IMR-90 (cell line): ENCODE results near the gene DHX34. TPM values are rescaled to one million over a fixed set of nuclear protein-coding genes. Genes with fewer than 3 reads are reported as not detected.

Source experiments
- ATAC-seq: fragments of 200-7000 bp; cut with Tn5 transposase; 2 replicates; pipeline ENCODE4 v1.9.1; 2020; ENCODE audit warnings: low read depth, mild to moderate bottlenecking, moderate library complexity
- BruUV-seq: library from RNA; stranded (reverse); fragments of 400-500 nt; replicated peaks from 2 replicates; lab custom pipeline; 2021; lab: Mats Ljungman, UMichigan
- CTCF ChIA-PET: fragments of 300-600 bp; formaldehyde crosslinking; extraction: SDS; loops from one replicate; lab custom pipeline; 2021; ENCODE audit warnings: antibody characterized with exemption; lab: Yijun Ruan, JAX
- POLR2A ChIA-PET: fragments of 300-600 bp; sonication (Branson Sonifier 250); formaldehyde crosslinking; loops from one replicate; lab custom pipeline; 2022; ENCODE audit warnings: antibody characterized with exemption; ENCODE audit not compliant: unreplicated experiment; lab: Charles Lee
- DNase-seq: peaks from one replicate; pipeline ENCODE4 v3.0.0; 2013
- H2AFZ ChIP-seq: replicated peaks from 2 replicates; pipeline ENCODE3; 2013; ENCODE audit warnings: low read length, mild to moderate bottlenecking; ENCODE audit not compliant: poor library complexity
- H2AK5ac ChIP-seq: 2 replicates; pipeline ENCODE4 v1.6.1; 2013; ENCODE audit warnings: low read depth, low read length, inconsistent platforms
- H2AK9ac ChIP-seq: replicated peaks from 2 replicates; pipeline ENCODE3; 2013; ENCODE audit warnings: mild to moderate bottlenecking, low read depth, low read length, moderate library complexity; ENCODE audit not compliant: poor library complexity
- H2BK120ac ChIP-seq: 2 replicates; pipeline ENCODE4 v1.6.1; 2013; ENCODE audit warnings: low read depth, low read length, inconsistent platforms
- H2BK15ac ChIP-seq: 3 replicates; pipeline ENCODE4 v1.6.1; 2013; ENCODE audit warnings: low read depth, low read length, inconsistent platforms
- H2BK20ac ChIP-seq: 2 replicates; pipeline ENCODE4 v1.6.1; 2013; ENCODE audit warnings: low read depth, mild to moderate bottlenecking, inconsistent platforms, low read length, moderate library complexity
- H2BK5ac ChIP-seq: 2 replicates; pipeline ENCODE4 v1.6.1; 2013; ENCODE audit warnings: mild to moderate bottlenecking, low read depth, low read length, inconsistent platforms; ENCODE audit not compliant: poor library complexity, severe bottlenecking
- H3K14ac ChIP-seq: replicated peaks from 2 replicates; pipeline ENCODE4 v1.6.1; 2013; ENCODE audit warnings: low read depth, low read length, inconsistent platforms
- H3K18ac ChIP-seq: 2 replicates; pipeline ENCODE4 v1.6.1; 2013; ENCODE audit warnings: low read depth, low read length, control low read depth
- H3K23ac ChIP-seq: 2 replicates; pipeline ENCODE4 v1.6.1; 2013; ENCODE audit warnings: low read depth, low read length, inconsistent platforms
- H3K27ac ChIP-seq: 2 replicates; pipeline ENCODE4 v1.5.1; 2013; ENCODE audit warnings: mild to moderate bottlenecking, control low read depth, low read length; ENCODE audit not compliant: insufficient read depth
- H3K27me3 ChIP-seq: 2 replicates; pipeline ENCODE4 v1.6.1; 2013; ENCODE audit warnings: low read length; ENCODE audit not compliant: control insufficient read depth, insufficient read depth
- H3K36me3 ChIP-seq: 2 replicates; pipeline ENCODE4 v1.6.1; 2013; ENCODE audit warnings: low read length, mixed read lengths; ENCODE audit not compliant: control insufficient read depth, insufficient read depth
- H3K4ac ChIP-seq: 2 replicates; pipeline ENCODE4 v1.6.1; 2013; ENCODE audit warnings: low read depth, low read length, inconsistent platforms
- H3K4me1 ChIP-seq: 2 replicates; pipeline ENCODE4 v1.6.1; 2013; ENCODE audit warnings: low read length, mixed read lengths; ENCODE audit not compliant: control insufficient read depth, insufficient read depth
- H3K4me2 ChIP-seq: 2 replicates; pipeline ENCODE4 v1.6.1; 2013; ENCODE audit warnings: low read depth, mild to moderate bottlenecking, control low read depth, low read length, moderate library complexity
- H3K4me3 ChIP-seq: 2 replicates; pipeline ENCODE4 v1.5.1; 2013; ENCODE audit warnings: low read depth, mild to moderate bottlenecking, control low read depth, low read length, moderate library complexity; ENCODE audit not compliant: insufficient read depth
- H3K56ac ChIP-seq: 2 replicates; pipeline ENCODE4 v1.6.1; 2013; ENCODE audit warnings: low read length, inconsistent platforms; ENCODE audit not compliant: insufficient read depth; ENCODE audit errors: extremely low read depth
- H3K79me1 ChIP-seq, 2 experiments: 2 replicates each; pipeline ENCODE4 v1.6.1; 2013; ENCODE audit warnings: low read length in 2 of 2, inconsistent platforms in 1 of 2, low read depth in 1 of 2
- H3K9ac ChIP-seq: 2 replicates; pipeline ENCODE4 v1.6.1; 2013; ENCODE audit warnings: low read depth, low read length, control low read depth
- H3K9me1 ChIP-seq: 2 replicates; pipeline ENCODE4 v1.6.1; 2013; ENCODE audit warnings: low read length, inconsistent platforms; ENCODE audit not compliant: insufficient read depth
- H3K9me3 ChIP-seq: 2 replicates; pipeline ENCODE4 v1.6.1; 2013; ENCODE audit warnings: low read length; ENCODE audit not compliant: control insufficient read depth, insufficient read depth
- H4K20me1 ChIP-seq: 2 replicates; pipeline ENCODE4 v1.6.1; 2013; ENCODE audit warnings: low read length, inconsistent platforms; ENCODE audit not compliant: insufficient read depth
- H4K5ac ChIP-seq: 2 replicates; pipeline ENCODE4 v1.6.1; 2013; ENCODE audit warnings: mild to moderate bottlenecking, low read depth, low read length, control low read depth
- H4K8ac ChIP-seq, 2 experiments: 2 replicates each; pipeline ENCODE4 v1.6.1; 2013; ENCODE audit warnings: low read depth in 2 of 2, low read length in 2 of 2, control low read depth in 1 of 2, inconsistent platforms in 1 of 2
- H4K91ac ChIP-seq: 2 replicates; pipeline ENCODE4 v1.6.1; 2013; ENCODE audit warnings: low read depth, low read length, inconsistent platforms; ENCODE audit not compliant: insufficient read depth
- BHLHE40 ChIP-seq: fragments of 150-350 bp; IDR thresholded peaks from 2 replicates; pipeline ENCODE4 v1.6.1; 2016; ENCODE audit warnings: mild to moderate bottlenecking, low read depth, low read length
- MAZ ChIP-seq: IDR thresholded peaks from 2 replicates; pipeline ENCODE4 v1.6.1; 2012; ENCODE audit warnings: low read depth, mild to moderate bottlenecking, low read length, improper control_type of control experiment, moderate library complexity, borderline replicate concordance
- MXI1 ChIP-seq: IDR thresholded peaks from 2 replicates; pipeline ENCODE4 v1.6.1; 2012; ENCODE audit warnings: low read depth, mild to moderate bottlenecking, low read length, moderate library complexity, borderline replicate concordance
- NFE2L2 ChIP-seq: fragments of 150-350 bp; IDR thresholded peaks from 2 replicates; pipeline ENCODE4 v1.6.1; 2016; ENCODE audit warnings: low read depth, mild to moderate bottlenecking, low read length
- RCOR1 ChIP-seq: IDR thresholded peaks from 2 replicates; pipeline ENCODE4 v1.6.1; 2012; ENCODE audit warnings: mild to moderate bottlenecking, low read length, improper control_type of control experiment; ENCODE audit not compliant: insufficient replicate concordance
- RFX5 ChIP-seq: IDR thresholded peaks from 2 replicates; pipeline ENCODE4 v1.8.0; 2012; ENCODE audit warnings: low read depth, mild to moderate bottlenecking, low read length, moderate library complexity
- SMC3 ChIP-seq: fragments of 150-350 bp; IDR thresholded peaks from 2 replicates; pipeline ENCODE4 v1.6.1; 2016; ENCODE audit warnings: low read depth, mild to moderate bottlenecking, antibody characterized with exemption, low read length, moderate library complexity
- WGBS, 2 experiments: methylation state at CpG; one replicate each; pipeline versions ENCODE4 v1.1.5 to v1.1.7; 2013; ENCODE audit warnings: missing lambda C conversion rate in 2 of 2; ENCODE audit not compliant: insufficient read length in 1 of 2; ENCODE audit errors: extremely low coverage in 2 of 2; 5-methylcytosine and 5-hydroxymethylcytosine counted together
- dilution Hi-C: fragments of 300-500 bp; cut with HindIII; formaldehyde crosslinking; loops from one replicate; pipeline ENCODE4 v1.14.3; 2018; ENCODE audit warnings: low sequenced_read_pairs; ENCODE audit not compliant: unreplicated experiment
- in situ Hi-C: fragments of 300-500 bp; cut with MboI; formaldehyde crosslinking; loops from 3 replicates; pipeline ENCODE4 v1.14.3; 2019; ENCODE audit warnings: low sequenced_read_pairs, inconsistent platforms, mixed read lengths
- intact Hi-C: fragments of 100-400 bp; cut with micrococcal nuclease; formaldehyde crosslinking; loops from 2 replicates; pipeline ENCODE4 v1.10.0; 2022
- polyA plus RNA-seq, 3 experiments: library from polyadenylated mRNA; depleted of rRNA; stranded (reverse); fragments of >200 nt; gene quantifications; 2 replicates each; pipeline ENCODE4 v1.2.3, GENCODE V29; 2012; ENCODE audit warnings: low replicate concordance in 1 of 3
- total RNA-seq: library from RNA; depleted of rRNA; stranded (reverse); fragments of >200 nt; gene quantifications from 2 replicates; pipeline ENCODE4 v1.2.3, GENCODE V29; 2012
- TF ChIP-seq, protein P1 (sequence below): fragments of 150-350 bp; IDR thresholded peaks from 2 replicates; pipeline ENCODE4 v1.6.1; 2016; ENCODE audit warnings: low read depth, mild to moderate bottlenecking, low read length, moderate library complexity, borderline replicate concordance

DHX34 gene
- total and polyA plus RNA-seq, 2 of the 4 experiments (the other 2 are of a cell fraction) = 4.5 to 13.7 TPM

DNA sequence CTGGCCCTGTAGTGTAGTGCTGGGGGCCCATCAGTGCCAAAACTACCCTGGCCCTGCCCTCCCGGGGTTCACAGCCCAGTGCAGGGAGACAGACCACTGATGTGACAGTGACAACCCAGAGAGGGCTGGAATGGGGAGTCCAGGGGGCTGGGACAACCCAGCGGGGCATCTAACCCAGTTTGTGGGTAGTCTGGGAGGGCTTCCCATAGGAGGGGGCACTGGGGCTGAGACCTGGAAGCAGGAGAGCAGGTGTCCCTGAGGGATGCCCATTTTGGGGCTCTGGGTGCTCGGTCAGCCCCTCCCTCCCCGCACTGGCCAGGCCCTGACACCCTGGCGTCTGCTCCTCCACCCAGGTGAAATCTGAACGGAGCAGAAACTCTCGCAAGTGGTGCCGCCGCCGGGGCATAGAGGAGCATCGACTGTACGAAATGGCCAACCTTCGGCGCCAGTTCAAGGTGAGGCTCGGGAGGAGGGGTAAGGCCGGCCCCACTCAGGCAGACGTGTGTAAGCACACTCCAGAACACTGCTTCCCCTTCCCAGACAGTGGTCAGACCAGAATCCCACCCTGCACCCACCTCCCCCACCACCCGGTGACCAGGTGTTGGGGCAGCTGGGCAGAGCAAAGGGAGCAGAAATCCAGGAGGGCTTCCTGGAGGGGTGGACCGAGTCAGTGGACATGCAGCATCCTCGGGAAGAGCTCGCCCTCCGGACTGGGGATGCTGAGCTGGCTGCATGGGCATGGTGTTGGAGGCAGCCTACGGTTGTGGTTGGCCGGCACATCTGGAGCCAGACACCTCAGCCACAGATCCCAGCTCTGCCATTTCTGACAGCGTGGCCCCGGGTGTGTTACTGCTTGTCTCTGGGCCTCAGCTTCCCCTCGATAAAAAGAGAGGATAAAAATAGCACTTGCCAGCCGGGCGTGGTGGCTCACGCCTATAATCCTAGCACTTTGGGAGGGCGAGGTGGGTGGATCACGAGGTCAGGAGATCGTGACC is 24.4 kb downstream of the DHX34 start:
- ChIA-PET POLR2A (no interaction called here), CTCF (interaction anchor here (0.8 kb wide), 1 partner anchor 25 kb away, joined by 5 read pairs; no protein-coding TSS in a partner anchor)
- peaks cover 9% of the 10 kb centered on the region for H3K9me1 ChIP-seq
- H2BK120ac ChIP-seq = no peak overlapping the region
- in situ Hi-C loops = no loop called here
- H3K36me3 ChIP-seq = peaks cover 73% of the 10 kb centered on the region
- H3K9me3 ChIP-seq = no peaks in the 10 kb centered on the region
- no peak overlapping the region for H2BK20ac ChIP-seq
- H4K91ac ChIP-seq = no peak overlapping the region
- H3K9ac ChIP-seq = no peak overlapping the region
- H3K18ac ChIP-seq = no peak overlapping the region
- H3K27me3 ChIP-seq = no peaks in the 10 kb centered on the region
- no peak overlapping the region for H2BK15ac ChIP-seq
- no peak overlapping the region for H3K4me3 ChIP-seq
- no peak for TF ChIP-seq NFE2L2
- no peak for TF ChIP-seq RCOR1
- no peak for TF ChIP-seq RFX5
- no peak for TF ChIP-seq MAZ
- no peak for TF ChIP-seq MXI1
- TF ChIP-seq SMC3 = no peak
- TF ChIP-seq, protein P1, sequence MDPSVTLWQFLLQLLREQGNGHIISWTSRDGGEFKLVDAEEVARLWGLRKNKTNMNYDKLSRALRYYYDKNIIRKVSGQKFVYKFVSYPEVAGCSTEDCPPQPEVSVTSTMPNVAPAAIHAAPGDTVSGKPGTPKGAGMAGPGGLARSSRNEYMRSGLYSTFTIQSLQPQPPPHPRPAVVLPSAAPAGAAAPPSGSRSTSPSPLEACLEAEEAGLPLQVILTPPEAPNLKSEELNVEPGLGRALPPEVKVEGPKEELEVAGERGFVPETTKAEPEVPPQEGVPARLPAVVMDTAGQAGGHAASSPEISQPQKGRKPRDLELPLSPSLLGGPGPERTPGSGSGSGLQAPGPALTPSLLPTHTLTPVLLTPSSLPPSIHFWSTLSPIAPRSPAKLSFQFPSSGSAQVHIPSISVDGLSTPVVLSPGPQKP = no peak
- TF ChIP-seq BHLHE40 = no peak
- H2AFZ ChIP-seq = no peak overlapping the region
- peaks cover 7 to 22% of the 10 kb centered on the region in 2 experiments; a peak in 3 of 4 replicates for H3K79me1 ChIP-seq
- ATAC-seq (no peak), DNase-seq (no peak)
- no peak overlapping the region for H3K14ac ChIP-seq
- dilution Hi-C loops = no loop called here
- no peak overlapping the region for H3K27ac ChIP-seq
- intact Hi-C loops = no loop called here
- no TSS peak for BruUV-seq
- H2AK9ac ChIP-seq = no peak overlapping the region
- H2AK5ac ChIP-seq = no peak overlapping the region
- no peak overlapping the region for H3K23ac ChIP-seq
- H4K5ac ChIP-seq = no peak overlapping the region
- no peak overlapping the region for H3K4me2 ChIP-seq
- peaks cover 13% of the 10 kb centered on the region; the same call in 1 of the 2 replicates for H4K20me1 ChIP-seq
- peaks cover 6% of the 10 kb centered on the region for H3K4me1 ChIP-seq
- H4K8ac ChIP-seq = no peak overlapping the region
- H2BK5ac ChIP-seq = no peak overlapping the region
- 95% methylated on average over 18 of the region's 33 CpGs; no CpG with 5 or more reads in 1 of the 2 experiments for WGBS, 2 experiments
- H3K4ac ChIP-seq = no peak overlapping the region
- no peak overlapping the region for H3K56ac ChIP-seq
